HG03280 (cell line): ENCODE measurements around the gene CCDC57.

Source experiments
- ATAC-seq: cut with Tn5 transposase; IDR thresholded peaks from one replicate; pipeline ENCODE4 v1.9.1; 2021; ENCODE audit warnings: mild to moderate bottlenecking, moderate library complexity; ENCODE audit not compliant: unreplicated experiment

Gene CCDC57

GRCh38 chr17:82084373-82085030, 128.1 kb downstream of the CCDC57 start:
- ATAC-seq = no peak

- no peak for ATAC-seq
Measured at GRCh38 chr17:82083533-82084359, 128.9 kb downstream of the CCDC57 start.

GRCh38 chr17:82083009-82083408, 129.6 kb downstream of the CCDC57 start:
- ATAC-seq = no peak

- ATAC-seq = no peak
Measured at GRCh38 chr17:82082456-82082855, 130.2 kb downstream of the CCDC57 start.

- no peak for ATAC-seq
Measured at GRCh38 chr17:82081966-82082365, 130.7 kb downstream of the CCDC57 start.

- no peak for ATAC-seq
Measured at GRCh38 chr17:82081546-82081945, 131.1 kb downstream of the CCDC57 start.

- ATAC-seq = no peak
Measured at GRCh38 chr17:82080789-82081464, 131.7 kb downstream of the CCDC57 start.

- no peak for ATAC-seq
Measured at GRCh38 chr17:82080048-82080788, 132.4 kb downstream of the CCDC57 start.

- no peak for ATAC-seq
Measured at GRCh38 chr17:82079001-82079677, 133.5 kb downstream of the CCDC57 start.

GRCh38 chr17:82078433-82078832, 134.2 kb downstream of the CCDC57 start:
- ATAC-seq = no peak

- no peak for ATAC-seq
Measured at GRCh38 chr17:82077617-82078358, 134.9 kb downstream of the CCDC57 start.

- ATAC-seq = no peak
Measured at GRCh38 chr17:82076785-82077591, 135.7 kb downstream of the CCDC57 start.

GRCh38 chr17:82076018-82076784, 136.4 kb downstream of the CCDC57 start:
- no peak for ATAC-seq

GRCh38 chr17:82073446-82073845, 139.2 kb downstream of the CCDC57 start:
- ATAC-seq = no peak

GRCh38 chr17:82072827-82073226, 139.8 kb downstream of the CCDC57 start:
- no peak for ATAC-seq

- ATAC-seq = no peak
Measured at GRCh38 chr17:82070611-82071010, 142.0 kb downstream of the CCDC57 start.

GRCh38 chr17:82065638-82066303, 146.9 kb downstream of the CCDC57 start, which contains the start of gene DUS1L:
Gene DUS1L (minus strand): TSS chr17:82065804. CDS start chr17:82065059, 745 bp downstream.
- peak; percentile 81 for ATAC-seq
